NOMO-1 treated with DMSO at 0.1 percent for 48 hours (cell line): ENCODE results near the gene PARD3.
"Not testable (repeated sequence)": the region's sequence is repeated elsewhere in the genome, so short reads cannot be mapped to it uniquely, and the experiment has no call there.

ENCODE experiments used
- DNase-seq: peaks from one replicate; lab custom pipeline; 2025; ENCODE audit not compliant: unreplicated experiment; lab: John Stamatoyannopoulos, UW

The PARD3 gene

GRCh38 chr10:34405611-34406462 is 409.3 kb downstream of the PARD3 start:
- no peak for DNase-seq

- no peak for DNase-seq
These were observed 411.6 kb downstream of the PARD3 start for GRCh38 chr10:34403512-34403911.

GRCh38 chr10:34400075-34400474 is 415.0 kb downstream of the PARD3 start:
- DNase-seq, result no peak

GRCh38 chr10:34399013-34399412 is 416.1 kb downstream of the PARD3 start:
- no peak for DNase-seq

- DNase-seq, result peak; percentile 60
These were observed 417.8 kb downstream of the PARD3 start for GRCh38 chr10:34397324-34397723.

GRCh38 chr10:34396663-34397062 is 418.4 kb downstream of the PARD3 start:
- DNase-seq, result peak; percentile 94

GRCh38 chr10:34392641-34393170 is 422.4 kb downstream of the PARD3 start:
- DNase-seq, result no peak

- not testable (repeated sequence) for DNase-seq
These were observed 423.9 kb downstream of the PARD3 start for GRCh38 chr10:34391168-34391567.

- DNase-seq, result no peak
These were observed 425.3 kb downstream of the PARD3 start for GRCh38 chr10:34389801-34390200.

- DNase-seq, result no peak
These were observed 428.2 kb downstream of the PARD3 start for GRCh38 chr10:34386921-34387320.

GRCh38 chr10:34384372-34384771 is 430.7 kb downstream of the PARD3 start:
- DNase-seq, result no peak

- DNase-seq, result no peak
These were observed 432.5 kb downstream of the PARD3 start for GRCh38 chr10:34382626-34383025.

GRCh38 chr10:34380856-34381255 is 434.2 kb downstream of the PARD3 start:
- DNase-seq, result no peak

GRCh38 chr10:34378297-34378696 is 436.8 kb downstream of the PARD3 start:
- DNase-seq, result no peak

GRCh38 chr10:34377833-34378232 is 437.3 kb downstream of the PARD3 start:
- DNase-seq, result no peak

GRCh38 chr10:34374356-34375045 is 440.6 kb downstream of the PARD3 start:
- DNase-seq, result no peak

GRCh38 chr10:34373211-34373610 is 441.9 kb downstream of the PARD3 start:
- no peak for DNase-seq

GRCh38 chr10:34372509-34372908 is 442.6 kb downstream of the PARD3 start:
- DNase-seq, result no peak

GRCh38 chr10:34370126-34370525 is 445.0 kb downstream of the PARD3 start:
- DNase-seq, result no peak

- no peak for DNase-seq
These were observed 446.0 kb downstream of the PARD3 start for GRCh38 chr10:34369120-34369519.

GRCh38 chr10:34364253-34365037 is 450.7 kb downstream of the PARD3 start:
- no peak for DNase-seq
